HG03571 (cell line): ENCODE data around the gene OPCML.

Experiments used
- ATAC-seq: cut with Tn5 transposase; IDR thresholded peaks from one replicate; pipeline ENCODE4 v1.9.1; 2021; ENCODE audit not compliant: unreplicated experiment

The OPCML gene

DNA sequence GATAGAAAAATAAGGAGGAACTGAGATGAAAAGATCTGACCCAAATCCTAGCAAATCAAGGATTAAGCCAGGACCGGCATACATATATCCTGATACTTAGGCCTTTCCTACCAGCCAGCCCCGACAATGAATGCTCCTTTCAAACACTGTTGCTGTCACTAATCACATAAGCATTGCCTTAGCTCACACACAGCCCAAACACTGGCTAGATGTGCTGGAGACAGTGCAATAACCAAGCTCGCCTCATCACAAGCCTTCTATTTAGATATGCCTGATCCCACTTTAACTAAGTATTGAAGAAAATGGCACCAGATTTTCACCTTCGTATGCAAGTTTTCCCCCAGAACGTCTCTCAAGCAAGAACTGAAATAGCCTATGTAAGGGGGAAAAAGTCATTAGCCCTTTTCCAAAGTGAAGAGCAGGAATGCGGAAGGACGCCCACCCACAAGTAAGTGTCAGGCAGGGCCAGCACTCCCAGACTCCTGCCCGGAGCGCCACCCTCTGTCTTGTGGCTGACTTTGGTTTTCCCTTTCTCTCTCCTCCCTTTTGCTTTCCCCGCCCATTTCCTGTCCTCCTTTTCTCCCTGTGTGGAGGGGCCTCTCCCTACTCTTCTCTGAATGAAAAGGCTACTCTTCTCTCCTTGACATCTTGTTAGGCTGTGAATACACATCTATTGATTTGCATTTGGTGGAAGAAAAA is 8.9 kb upstream of the OPCML start:
- no peak for ATAC-seq

DNA sequence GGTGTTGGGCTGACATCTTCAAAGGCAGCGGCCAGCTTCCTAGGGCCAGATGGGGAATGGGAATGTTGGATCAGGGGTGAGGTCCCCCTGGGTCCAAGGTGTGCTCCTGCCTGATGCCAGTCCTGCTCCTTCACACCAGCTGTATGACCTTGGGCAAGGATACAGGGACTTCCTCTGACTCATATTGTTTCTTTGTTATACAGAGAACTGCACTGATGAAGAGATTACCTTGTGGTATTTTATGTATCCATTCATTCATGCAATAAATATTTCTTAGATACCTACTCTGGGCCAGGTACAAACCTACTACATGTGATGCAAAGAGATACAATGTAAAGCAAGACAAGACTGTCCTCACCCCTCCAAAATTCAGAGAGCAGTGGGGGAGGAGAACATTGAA is 3.9 kb upstream of the OPCML start:
- no peak for ATAC-seq

DNA sequence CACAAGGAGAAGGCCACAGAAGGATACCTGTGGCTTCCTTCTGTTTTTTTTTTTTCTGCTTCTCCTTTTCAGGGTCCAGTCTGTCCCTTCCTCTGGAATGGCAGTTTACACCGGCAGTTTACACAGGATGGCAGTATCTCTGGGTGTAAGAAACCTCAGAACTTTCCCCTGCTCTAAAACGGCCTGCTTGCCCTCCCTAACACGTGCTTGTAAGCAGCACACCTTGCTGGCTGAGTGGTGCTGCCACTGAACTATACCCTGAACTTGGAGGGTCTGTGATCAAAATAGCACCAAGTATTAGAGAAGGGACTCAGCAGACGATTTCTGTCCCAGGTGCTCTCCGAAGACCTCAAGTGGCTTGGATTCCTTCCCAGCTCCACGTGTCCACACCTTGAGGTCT is 904 bp upstream of the OPCML start:
- no peak for ATAC-seq

DNA sequence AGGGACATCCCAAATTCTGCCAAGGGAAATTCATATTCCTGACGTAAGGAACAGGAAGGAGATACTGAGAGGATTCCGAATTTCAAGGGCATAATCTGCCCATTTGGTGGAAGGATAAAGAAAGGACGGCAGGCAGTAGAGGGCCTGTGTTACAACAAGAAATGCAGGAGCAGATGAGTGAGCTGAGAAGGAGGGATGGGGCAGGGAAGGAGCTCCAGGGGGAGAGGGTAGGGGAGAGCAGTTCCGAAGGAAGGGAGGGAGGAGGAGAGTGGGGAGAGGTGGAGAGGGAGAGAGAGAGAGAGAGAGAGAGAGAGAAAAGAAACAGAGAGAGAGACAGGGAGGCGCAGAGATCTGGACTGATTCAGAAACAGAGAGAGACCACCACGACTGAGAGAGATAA is 843 bp downstream of the OPCML start:
- ATAC-seq, result no peak

- no peak for ATAC-seq
Measured at GRCh38 chr11:133530501-133530835, 1.8 kb downstream of the OPCML start.

GRCh38 chr11:133529807-133530500 is 2.3 kb downstream of the OPCML start:
- no peak for ATAC-seq

DNA sequence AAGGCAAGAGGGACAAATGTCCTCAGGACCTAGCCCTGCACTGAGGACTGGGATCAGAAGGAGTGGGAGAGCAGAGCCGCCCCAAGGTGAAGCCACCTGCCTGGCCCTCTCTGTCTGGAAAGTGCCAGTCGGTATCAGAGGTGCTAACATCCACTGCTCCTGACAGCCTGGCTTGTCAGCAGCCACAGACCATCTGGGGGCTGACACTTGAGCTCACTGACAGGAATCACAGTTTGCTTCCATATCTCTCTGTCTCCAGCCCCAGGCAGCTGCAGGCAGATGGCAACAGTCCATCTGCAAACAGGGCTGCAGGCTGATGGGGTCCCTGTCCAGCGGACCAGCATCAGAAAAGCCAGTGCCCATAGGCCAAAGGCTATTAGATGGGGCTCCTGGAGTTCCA is 5.5 kb downstream of the OPCML start:
- no peak for ATAC-seq

DNA sequence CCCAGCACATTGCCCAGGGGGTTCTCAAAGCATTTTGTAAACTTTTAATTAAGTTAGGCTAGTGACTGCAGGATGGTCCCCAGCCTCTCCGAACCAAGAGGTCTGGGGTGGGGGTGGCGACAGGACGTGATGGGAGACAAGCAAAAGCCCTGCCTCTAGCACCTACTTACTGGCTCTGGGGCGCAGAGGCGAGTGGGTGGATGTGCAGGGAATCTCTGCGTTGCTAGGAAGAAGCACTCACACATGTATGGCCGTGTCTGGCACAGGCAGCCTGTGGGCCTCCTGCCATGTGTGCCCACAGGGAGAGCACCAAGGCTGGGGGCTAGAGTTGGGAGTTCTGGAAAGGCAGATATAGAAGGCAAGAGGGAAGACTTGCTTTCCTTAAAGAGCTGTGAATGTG is 6.3 kb downstream of the OPCML start:
- ATAC-seq, result no peak

GRCh38 chr11:133524488-133524887 is 7.8 kb downstream of the OPCML start:
- no peak for ATAC-seq

GRCh38 chr11:133522344-133522743 is 10.0 kb downstream of the OPCML start:
- no peak for ATAC-seq

DNA sequence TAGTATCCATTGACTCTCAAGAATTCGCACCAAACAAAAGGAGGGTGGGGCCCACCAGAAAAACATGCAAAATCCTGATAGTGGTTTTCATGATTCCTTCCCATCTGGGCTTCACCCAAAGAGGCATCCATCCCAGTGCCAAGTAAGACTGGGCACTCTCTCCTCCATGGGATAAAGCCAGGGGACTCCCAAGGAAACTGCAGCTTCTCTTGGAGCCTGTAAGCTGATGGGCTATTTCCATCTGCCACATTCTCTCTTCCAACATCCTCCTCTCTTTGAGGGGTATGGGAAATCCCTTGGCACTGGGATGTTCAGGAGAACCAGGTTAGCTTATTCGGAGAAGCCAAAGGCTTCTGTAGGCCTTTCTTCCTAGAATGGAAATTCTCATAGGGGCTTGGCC is 10.8 kb downstream of the OPCML start:
- ATAC-seq, result no peak

DNA sequence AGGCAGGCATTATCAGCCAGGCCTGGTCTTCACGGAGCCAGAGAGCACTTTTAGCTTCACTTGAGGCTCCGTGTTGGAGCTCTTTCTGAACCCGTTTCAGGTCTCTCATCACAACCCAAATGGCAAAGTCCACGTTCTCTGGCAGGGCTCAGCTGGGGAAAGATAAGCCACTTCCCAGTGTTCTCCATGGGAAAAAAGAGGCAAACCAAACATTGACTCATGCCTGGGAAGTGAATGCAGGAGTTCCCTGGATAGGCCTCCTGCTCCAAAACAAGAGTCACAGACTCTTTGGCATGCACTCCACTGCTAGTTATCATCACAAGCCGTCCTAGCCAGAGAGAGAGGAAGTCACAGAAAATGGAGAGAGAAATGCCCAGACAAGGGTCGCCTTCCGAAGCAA is 11.6 kb downstream of the OPCML start:
- ATAC-seq, result no peak

DNA sequence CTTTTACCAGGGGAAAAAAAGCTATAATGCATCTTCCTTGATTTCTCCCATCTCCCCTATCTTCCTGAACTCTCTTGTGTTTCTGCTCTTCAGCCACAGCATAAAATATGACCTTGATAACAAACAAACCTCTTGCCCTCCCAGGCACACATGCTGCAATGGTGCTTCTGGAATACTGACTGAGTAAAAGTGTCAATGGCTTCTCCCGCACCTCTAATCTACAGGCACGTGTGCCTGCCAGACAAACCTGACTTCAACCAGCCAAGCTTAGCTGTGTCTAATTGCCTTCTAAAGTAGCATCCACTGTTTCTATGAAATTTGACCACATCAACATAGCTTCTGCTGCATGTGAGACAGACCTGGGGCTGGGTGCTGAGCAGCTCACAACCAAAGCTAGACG is 12.7 kb downstream of the OPCML start:
- no peak for ATAC-seq

- no peak for ATAC-seq
Measured at GRCh38 chr11:133518702-133519264, 13.5 kb downstream of the OPCML start.

DNA sequence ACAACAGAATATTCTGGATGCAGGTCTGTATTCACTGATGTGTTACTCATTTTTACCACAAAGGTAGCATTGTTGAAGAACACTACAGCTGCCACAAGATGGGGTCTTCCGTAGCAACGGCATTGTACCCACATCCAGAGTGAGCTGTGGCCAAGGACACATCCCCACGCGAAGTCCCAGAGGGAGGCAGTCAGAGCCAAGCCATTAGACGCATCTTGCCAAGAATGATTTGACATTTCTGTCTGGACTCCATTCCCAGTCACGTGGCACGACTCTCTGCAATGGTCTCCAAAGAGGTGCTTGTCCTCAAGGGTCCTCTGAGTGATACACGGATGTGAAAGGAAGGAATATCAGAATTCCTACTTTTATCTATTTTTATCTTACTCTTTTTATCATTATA is 15.5 kb downstream of the OPCML start:
- ATAC-seq, result no peak

DNA sequence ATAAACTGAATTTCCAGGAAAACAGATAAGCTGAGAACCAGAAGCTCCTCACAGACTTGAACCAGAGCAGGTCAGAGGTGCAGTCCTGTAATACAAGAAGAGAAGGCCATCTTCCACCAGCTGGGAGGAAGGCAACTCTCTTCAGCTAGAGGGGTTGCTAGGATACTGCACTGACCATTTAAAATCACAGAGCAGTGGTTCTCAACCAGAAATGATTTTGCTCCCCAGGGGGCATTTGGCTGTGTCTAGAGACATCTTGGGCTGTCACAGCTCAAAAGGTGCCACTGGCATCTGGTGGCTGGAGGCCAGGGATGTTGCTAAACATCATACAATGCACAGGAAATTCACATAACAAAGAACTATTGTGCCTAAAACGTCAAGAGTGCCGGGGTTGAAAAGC is 17.2 kb downstream of the OPCML start:
- no peak for ATAC-seq

GRCh38 chr11:133509924-133510697 is 22.2 kb downstream of the OPCML start:
- no peak for ATAC-seq

- ATAC-seq, result no peak
Measured at GRCh38 chr11:133508468-133508867, 23.8 kb downstream of the OPCML start.

GRCh38 chr11:133507185-133507584 is 25.1 kb downstream of the OPCML start:
- no peak for ATAC-seq

GRCh38 chr11:133506551-133507094 is 25.7 kb downstream of the OPCML start:
- no peak for ATAC-seq

DNA sequence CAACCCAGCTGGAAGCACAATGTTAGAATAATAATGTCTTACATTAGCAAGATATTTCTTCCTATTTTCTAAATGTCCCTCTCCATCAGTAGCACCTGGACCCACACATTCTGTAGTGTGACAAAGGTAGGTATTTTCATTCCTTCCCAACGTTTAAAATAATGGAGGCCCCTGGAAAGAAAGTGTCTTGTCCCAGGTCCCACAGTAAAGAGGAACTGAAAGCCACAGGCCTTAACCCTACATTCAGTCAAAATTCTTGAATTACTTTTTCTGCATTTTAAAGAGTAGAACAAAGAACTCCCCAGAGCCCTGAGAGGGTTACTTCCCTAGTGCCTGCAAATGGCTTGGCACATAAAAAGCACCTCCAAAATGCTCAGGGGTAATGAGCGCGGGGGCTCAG is 26.3 kb downstream of the OPCML start:
- ATAC-seq, result no peak

GRCh38 chr11:133504906-133505305 is 27.4 kb downstream of the OPCML start:
- no peak for ATAC-seq
